Measurements from ENCODE around the gene SSBP2.

The SSBP2 gene

DNA sequence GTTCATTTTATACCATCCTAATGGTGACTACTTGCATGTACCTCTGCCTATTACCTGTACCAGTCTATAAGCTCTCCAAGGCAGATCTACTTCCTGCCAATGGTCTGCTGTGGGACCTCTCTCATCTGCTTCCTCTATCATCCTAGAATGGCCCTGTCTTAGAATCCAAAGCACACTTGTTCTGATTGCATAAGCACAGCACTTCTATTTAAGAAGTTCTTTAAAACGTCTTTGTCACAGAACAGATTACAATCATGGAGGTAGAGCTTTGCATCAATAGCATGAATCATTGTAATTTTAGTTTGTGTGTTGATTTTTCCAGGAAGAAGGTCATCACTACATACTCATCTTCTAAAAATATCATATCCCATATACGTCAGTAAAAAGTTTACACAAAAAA lies 225.2 kb downstream of the SSBP2 start:
- H3K9ac ChIP-seq (ENCODE audit: low read depth in 1 of 2, low read length in 2 of 2), result no peak overlapping the region
- no peaks in the 10 kb centered on the region for H3K36me3 ChIP-seq (ENCODE audit: control insufficient read depth in 1 of 2, insufficient read depth in 2 of 2, low read length in 2 of 2)
- no peaks in the 10 kb centered on the region for H3K4me1 ChIP-seq (ENCODE audit: control insufficient read depth in 1 of 2, insufficient read depth in 2 of 2, low read length in 2 of 2)
- no peaks in the 10 kb centered on the region for H3K27me3 ChIP-seq (ENCODE audit: control insufficient read depth in 1 of 2, insufficient read depth in 2 of 2, low read length in 2 of 2)
- H3K4me3 ChIP-seq (ENCODE audit: low read depth in 1 of 2, low read length in 2 of 2), result no peak overlapping the region
- H3K9me3 ChIP-seq (ENCODE audit: control insufficient read depth in 1 of 2, low read length in 2 of 2), result no peaks in the 10 kb centered on the region
- H3K27ac ChIP-seq (ENCODE audit: low read depth, low read length), result no peak overlapping the region

DNA sequence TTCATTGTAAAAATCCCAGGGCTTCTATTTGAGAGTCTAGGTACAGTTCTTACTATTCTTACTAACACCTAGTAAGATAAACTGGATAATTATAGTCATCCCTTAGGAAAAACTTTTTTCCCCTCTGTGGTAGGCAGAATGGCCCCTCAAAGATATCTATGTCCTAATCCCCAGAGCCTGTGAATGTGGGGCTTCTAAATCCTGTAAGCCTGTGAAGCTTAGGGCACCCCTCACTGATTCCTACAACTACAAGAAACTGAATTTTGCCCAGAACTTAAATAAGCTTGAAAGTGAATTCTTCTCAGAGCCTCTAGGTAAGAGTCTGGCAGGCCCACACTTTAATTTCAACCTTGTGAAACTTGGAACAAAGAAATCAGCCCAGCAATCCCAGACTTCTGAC lies 226.9 kb downstream of the SSBP2 start:
- Histone ChIP-seq H3K4me3 (ENCODE audit: low read depth in 1 of 2, low read length in 2 of 2) (no peak overlapping the region), H3K4me1 (ENCODE audit: control insufficient read depth in 1 of 2, insufficient read depth in 2 of 2, low read length in 2 of 2) (no peaks in the 10 kb centered on the region), H3K9me3 (ENCODE audit: control insufficient read depth in 1 of 2, low read length in 2 of 2) (no peaks in the 10 kb centered on the region), H3K27ac (ENCODE audit: low read depth, low read length) (no peak overlapping the region), H3K27me3 (ENCODE audit: control insufficient read depth in 1 of 2, insufficient read depth in 2 of 2, low read length in 2 of 2) (no peaks in the 10 kb centered on the region), H3K36me3 (ENCODE audit: control insufficient read depth in 1 of 2, insufficient read depth in 2 of 2, low read length in 2 of 2) (no peaks in the 10 kb centered on the region), H3K9ac (ENCODE audit: low read depth in 1 of 2, low read length in 2 of 2) (no peak overlapping the region)

DNA sequence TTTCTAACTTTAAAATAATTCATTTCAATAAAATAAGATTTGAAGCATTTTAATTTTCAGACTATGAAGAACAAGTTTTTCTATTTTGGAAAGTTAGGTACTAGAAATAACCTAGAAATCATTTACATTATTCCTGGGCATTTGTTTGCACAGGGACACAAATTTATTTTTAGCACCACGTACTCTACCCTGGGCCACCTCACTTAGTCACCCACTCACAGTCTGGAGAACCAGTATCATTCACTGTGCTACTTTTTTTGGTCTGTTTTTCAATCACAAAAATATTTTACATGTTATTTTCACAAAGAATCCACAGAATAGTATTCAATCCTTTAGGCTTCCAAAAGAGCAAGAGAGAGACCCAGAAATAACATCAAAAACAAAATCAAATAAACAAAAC lies 228.3 kb downstream of the SSBP2 start:
- H3K9me3 ChIP-seq (ENCODE audit: control insufficient read depth in 1 of 2, low read length in 2 of 2), result no peaks in the 10 kb centered on the region
- no peaks in the 10 kb centered on the region for H3K4me1 ChIP-seq (ENCODE audit: control insufficient read depth in 1 of 2, insufficient read depth in 2 of 2, low read length in 2 of 2)
- no peak overlapping the region for H3K27ac ChIP-seq (ENCODE audit: low read depth, low read length)
- H3K9ac ChIP-seq (ENCODE audit: low read depth in 1 of 2, low read length in 2 of 2), result no peak overlapping the region
- H3K27me3 ChIP-seq (ENCODE audit: control insufficient read depth in 1 of 2, insufficient read depth in 2 of 2, low read length in 2 of 2), result no peaks in the 10 kb centered on the region
- H3K4me3 ChIP-seq (ENCODE audit: low read depth in 1 of 2, low read length in 2 of 2), result no peak overlapping the region
- H3K36me3 ChIP-seq (ENCODE audit: control insufficient read depth in 1 of 2, insufficient read depth in 2 of 2, low read length in 2 of 2), result no peaks in the 10 kb centered on the region

DNA sequence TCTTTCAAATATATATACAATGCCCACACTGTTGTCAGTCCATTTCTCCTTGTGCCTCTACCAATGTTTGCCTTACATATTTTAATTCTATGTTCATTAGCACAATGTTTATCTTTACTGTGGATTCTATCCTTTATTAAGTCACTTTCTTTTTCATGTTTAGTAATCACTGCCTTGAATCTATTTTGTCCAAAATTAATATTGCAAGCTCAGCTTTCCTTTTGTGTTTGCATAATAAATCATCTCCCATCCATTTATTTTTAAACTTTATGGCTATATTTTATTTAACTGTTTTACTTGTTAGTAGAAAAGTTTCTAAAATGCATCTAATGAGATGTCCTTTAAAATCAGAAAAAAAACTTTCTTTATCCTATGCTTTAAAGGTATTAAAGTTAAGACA lies 230.1 kb downstream of the SSBP2 start:
- no peaks in the 10 kb centered on the region for H3K36me3 ChIP-seq (ENCODE audit: control insufficient read depth in 1 of 2, insufficient read depth in 2 of 2, low read length in 2 of 2)
- H3K4me1 ChIP-seq (ENCODE audit: control insufficient read depth in 1 of 2, insufficient read depth in 2 of 2, low read length in 2 of 2), result no peaks in the 10 kb centered on the region
- no peaks in the 10 kb centered on the region for H3K27me3 ChIP-seq (ENCODE audit: control insufficient read depth in 1 of 2, insufficient read depth in 2 of 2, low read length in 2 of 2)
- no peak overlapping the region for H3K9ac ChIP-seq (ENCODE audit: low read depth in 1 of 2, low read length in 2 of 2)
- no peak overlapping the region for H3K4me3 ChIP-seq (ENCODE audit: low read depth in 1 of 2, low read length in 2 of 2)
- no peak overlapping the region for H3K27ac ChIP-seq (ENCODE audit: low read depth, low read length)
- H3K9me3 ChIP-seq (ENCODE audit: control insufficient read depth in 1 of 2, low read length in 2 of 2), result no peaks in the 10 kb centered on the region

DNA sequence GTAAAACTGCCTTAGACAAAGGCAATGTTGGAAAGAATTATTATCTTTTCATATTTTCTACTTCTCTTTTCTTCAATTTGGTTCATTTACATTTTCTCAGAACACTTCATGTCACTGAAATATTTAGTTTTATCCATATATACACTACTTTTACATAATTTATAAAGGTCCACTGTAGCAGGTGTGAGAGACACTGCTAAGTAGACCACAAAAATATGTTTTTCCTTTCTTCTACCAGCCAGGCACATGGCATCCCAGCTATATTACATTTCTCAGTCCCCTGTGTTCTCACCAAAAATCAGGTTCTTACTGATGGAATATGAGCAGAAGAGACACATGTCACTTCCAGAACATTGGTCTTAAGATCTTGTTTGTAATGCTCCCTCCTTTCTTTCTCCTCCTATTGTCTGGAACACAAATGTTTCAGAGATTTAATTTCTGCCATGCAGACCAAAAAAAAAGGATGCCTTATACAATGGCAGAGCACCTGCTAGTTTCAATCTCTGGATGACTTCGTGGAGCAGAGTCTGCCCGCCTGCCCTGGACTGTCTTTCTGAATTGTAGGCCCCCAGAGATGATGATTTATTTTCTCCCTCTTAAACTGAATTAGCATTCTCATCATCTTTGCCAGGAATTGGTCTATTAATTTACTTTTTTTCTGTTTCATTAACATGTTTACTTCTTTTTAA lies 231.5 kb downstream of the SSBP2 start:
- Histone ChIP-seq H3K4me3 (ENCODE audit: low read depth in 1 of 2, low read length in 2 of 2) (no peak overlapping the region), H3K9ac (ENCODE audit: low read depth in 1 of 2, low read length in 2 of 2) (no peak overlapping the region), H3K36me3 (ENCODE audit: control insufficient read depth in 1 of 2, insufficient read depth in 2 of 2, low read length in 2 of 2) (no peaks in the 10 kb centered on the region), H3K27me3 (ENCODE audit: control insufficient read depth in 1 of 2, insufficient read depth in 2 of 2, low read length in 2 of 2) (no peaks in the 10 kb centered on the region), H3K27ac (ENCODE audit: low read depth, low read length) (no peak overlapping the region), H3K4me1 (ENCODE audit: control insufficient read depth in 1 of 2, insufficient read depth in 2 of 2, low read length in 2 of 2) (no peaks in the 10 kb centered on the region), H3K9me3 (ENCODE audit: control insufficient read depth in 1 of 2, low read length in 2 of 2) (no peaks in the 10 kb centered on the region)

DNA sequence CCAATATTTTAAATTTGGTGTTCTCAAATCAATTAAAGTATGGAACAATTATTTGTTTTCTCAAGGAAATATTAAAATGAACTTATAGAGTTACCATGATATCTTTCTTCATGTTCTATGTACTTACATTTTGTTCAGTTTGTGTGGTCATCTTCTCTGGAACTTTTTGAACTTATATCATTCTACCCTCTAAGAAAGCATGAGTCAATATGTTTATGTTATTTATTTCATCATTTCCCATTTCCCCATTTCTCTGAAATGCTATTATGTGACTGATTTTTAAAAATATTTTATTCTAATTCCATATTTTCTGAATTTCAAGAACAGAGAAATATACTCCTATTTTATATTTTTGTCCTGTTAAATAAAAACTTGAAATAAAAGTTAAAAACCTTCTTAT lies 233.4 kb downstream of the SSBP2 start:
- Histone ChIP-seq H3K27me3 (ENCODE audit: control insufficient read depth in 1 of 2, insufficient read depth in 2 of 2, low read length in 2 of 2) (no peaks in the 10 kb centered on the region), H3K36me3 (ENCODE audit: control insufficient read depth in 1 of 2, insufficient read depth in 2 of 2, low read length in 2 of 2) (no peaks in the 10 kb centered on the region), H3K9me3 (ENCODE audit: control insufficient read depth in 1 of 2, low read length in 2 of 2) (no peaks in the 10 kb centered on the region), H3K27ac (ENCODE audit: low read depth, low read length) (no peak overlapping the region), H3K9ac (ENCODE audit: low read depth in 1 of 2, low read length in 2 of 2) (no peak overlapping the region), H3K4me3 (ENCODE audit: low read depth in 1 of 2, low read length in 2 of 2) (no peak overlapping the region), H3K4me1 (ENCODE audit: control insufficient read depth in 1 of 2, insufficient read depth in 2 of 2, low read length in 2 of 2) (no peaks in the 10 kb centered on the region)

DNA sequence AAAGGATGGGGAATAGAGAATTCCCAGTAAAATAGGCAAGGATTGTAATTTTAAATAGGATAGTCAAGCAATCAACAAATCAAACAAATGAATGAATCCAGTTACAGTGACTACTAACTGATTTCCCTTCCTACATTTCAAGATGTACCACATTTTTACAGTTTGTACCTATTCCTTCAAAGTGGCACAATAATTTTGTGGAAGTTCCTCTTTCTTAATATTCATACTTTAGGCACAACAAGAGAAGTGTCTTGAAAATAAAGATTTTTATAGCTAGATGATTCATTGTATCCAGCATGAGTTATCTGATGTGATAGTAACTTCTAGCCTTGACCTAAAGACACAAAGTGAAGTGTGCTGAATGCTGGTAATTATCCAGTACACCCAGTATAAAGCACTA lies 234.8 kb downstream of the SSBP2 start:
- Histone ChIP-seq H3K4me3 (ENCODE audit: low read depth in 1 of 2, low read length in 2 of 2) (no peak overlapping the region), H3K9me3 (ENCODE audit: control insufficient read depth in 1 of 2, low read length in 2 of 2) (no peaks in the 10 kb centered on the region), H3K9ac (ENCODE audit: low read depth in 1 of 2, low read length in 2 of 2) (no peak overlapping the region), H3K36me3 (ENCODE audit: control insufficient read depth in 1 of 2, insufficient read depth in 2 of 2, low read length in 2 of 2) (no peaks in the 10 kb centered on the region), H3K27me3 (ENCODE audit: control insufficient read depth in 1 of 2, insufficient read depth in 2 of 2, low read length in 2 of 2) (no peaks in the 10 kb centered on the region), H3K27ac (ENCODE audit: low read depth, low read length) (no peak overlapping the region), H3K4me1 (ENCODE audit: control insufficient read depth in 1 of 2, insufficient read depth in 2 of 2, low read length in 2 of 2) (no peaks in the 10 kb centered on the region)

DNA sequence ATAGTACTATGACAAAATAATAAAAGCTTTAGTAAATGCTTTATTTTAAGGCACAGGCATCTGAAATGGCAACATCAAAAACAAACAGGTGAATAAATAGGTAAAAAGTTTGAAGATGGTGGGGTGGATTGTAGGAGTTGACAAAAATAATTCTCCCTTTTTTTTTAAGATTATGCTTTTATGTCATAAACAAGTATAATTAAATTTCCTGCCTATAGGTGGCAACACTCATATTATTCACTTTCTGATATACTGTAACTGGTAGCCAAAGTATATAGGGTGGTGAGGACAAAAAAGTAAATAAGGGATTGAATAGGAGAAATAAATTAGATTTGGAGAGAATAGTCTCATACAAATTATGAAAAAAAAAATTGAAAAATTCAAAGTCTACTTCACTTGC lies 236.9 kb downstream of the SSBP2 start:
- no peak overlapping the region for H3K27ac ChIP-seq (ENCODE audit: low read depth, low read length)
- no peaks in the 10 kb centered on the region for H3K9me3 ChIP-seq (ENCODE audit: control insufficient read depth in 1 of 2, low read length in 2 of 2)
- H3K9ac ChIP-seq (ENCODE audit: low read depth in 1 of 2, low read length in 2 of 2), result no peak overlapping the region
- no peak overlapping the region for H3K4me3 ChIP-seq (ENCODE audit: low read depth in 1 of 2, low read length in 2 of 2)
- no peaks in the 10 kb centered on the region for H3K4me1 ChIP-seq (ENCODE audit: control insufficient read depth in 1 of 2, insufficient read depth in 2 of 2, low read length in 2 of 2)
- no peaks in the 10 kb centered on the region for H3K27me3 ChIP-seq (ENCODE audit: control insufficient read depth in 1 of 2, insufficient read depth in 2 of 2, low read length in 2 of 2)
- no peaks in the 10 kb centered on the region for H3K36me3 ChIP-seq (ENCODE audit: control insufficient read depth in 1 of 2, insufficient read depth in 2 of 2, low read length in 2 of 2)

DNA sequence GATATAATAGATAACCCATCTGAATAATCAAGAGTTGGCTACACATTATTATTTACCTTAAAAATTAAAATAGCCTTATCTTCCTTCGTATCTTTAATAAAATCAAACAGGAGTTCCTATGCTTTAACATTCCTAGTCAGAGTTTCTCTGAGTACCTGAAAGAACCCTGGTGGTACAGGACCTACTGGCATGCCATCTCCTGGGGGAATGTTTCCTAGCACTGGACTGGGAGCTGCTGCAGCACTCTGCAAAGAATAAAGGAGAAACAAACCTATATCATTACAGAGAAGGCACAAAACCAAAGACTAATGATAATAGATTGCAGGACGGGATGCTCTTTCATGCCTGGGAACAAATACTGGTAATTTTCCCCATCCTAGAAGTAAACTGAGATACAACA lies 237.4 kb downstream of the SSBP2 start:
- Histone ChIP-seq H3K9me3 (ENCODE audit: control insufficient read depth in 1 of 2, low read length in 2 of 2) (no peaks in the 10 kb centered on the region), H3K9ac (ENCODE audit: low read depth in 1 of 2, low read length in 2 of 2) (no peak overlapping the region), H3K36me3 (ENCODE audit: control insufficient read depth in 1 of 2, insufficient read depth in 2 of 2, low read length in 2 of 2) (no peaks in the 10 kb centered on the region), H3K27ac (ENCODE audit: low read depth, low read length) (no peak overlapping the region), H3K4me3 (ENCODE audit: low read depth in 1 of 2, low read length in 2 of 2) (no peak overlapping the region), H3K27me3 (ENCODE audit: control insufficient read depth in 1 of 2, insufficient read depth in 2 of 2, low read length in 2 of 2) (no peaks in the 10 kb centered on the region), H3K4me1 (ENCODE audit: control insufficient read depth in 1 of 2, insufficient read depth in 2 of 2, low read length in 2 of 2) (no peaks in the 10 kb centered on the region)

DNA sequence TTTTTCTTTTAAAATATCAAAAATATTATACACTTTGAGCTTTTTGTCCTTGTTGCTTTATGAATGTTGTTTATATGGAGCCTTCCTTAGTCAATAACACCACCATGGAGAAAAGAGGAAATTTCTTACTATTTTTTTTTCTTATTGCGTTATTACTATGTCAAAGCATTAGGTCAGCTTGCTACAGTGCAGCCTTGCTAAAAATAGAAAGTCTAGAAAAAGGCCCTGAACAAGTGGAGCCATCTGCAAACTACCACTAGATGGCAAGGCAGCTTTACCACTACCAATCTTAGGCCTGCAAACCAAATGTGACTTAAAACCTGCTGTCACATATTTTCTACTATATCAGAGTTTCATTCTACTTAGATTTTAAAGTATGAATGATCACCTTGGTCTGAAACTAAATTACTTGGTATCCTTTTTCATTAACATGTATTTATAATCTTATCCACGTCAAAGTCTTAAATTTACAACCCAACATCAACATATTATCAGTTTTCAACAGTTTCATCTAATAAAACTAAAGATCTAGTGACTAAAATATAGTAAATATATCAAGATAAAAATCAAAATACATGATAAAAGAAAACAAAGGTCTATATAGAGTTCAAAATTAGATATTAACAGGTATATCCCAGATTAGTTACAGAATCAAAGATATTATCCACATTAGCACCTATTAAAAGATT lies 243.9 kb downstream of the SSBP2 start:
- Histone ChIP-seq H3K9ac (ENCODE audit: low read depth in 1 of 2, low read length in 2 of 2) (no peak overlapping the region), H3K4me3 (ENCODE audit: low read depth in 1 of 2, low read length in 2 of 2) (no peak overlapping the region), H3K27me3 (ENCODE audit: control insufficient read depth in 1 of 2, insufficient read depth in 2 of 2, low read length in 2 of 2) (no peaks in the 10 kb centered on the region), H3K36me3 (ENCODE audit: control insufficient read depth in 1 of 2, insufficient read depth in 2 of 2, low read length in 2 of 2) (no peaks in the 10 kb centered on the region), H3K4me1 (ENCODE audit: control insufficient read depth in 1 of 2, insufficient read depth in 2 of 2, low read length in 2 of 2) (peaks cover 0 to 7% of the 10 kb centered on the region in 2 donors), H3K27ac (ENCODE audit: low read depth, low read length) (no peak overlapping the region), H3K9me3 (ENCODE audit: control insufficient read depth in 1 of 2, low read length in 2 of 2) (no peaks in the 10 kb centered on the region)
